Measurements from ENCODE around the gene CLEC17A. TPM values are rescaled to one million over a fixed set of nuclear protein-coding genes. Genes with fewer than 3 reads are reported as not detected.
A peak's percentile ranks its signal among the peaks of the same experiment; 100 is the strongest.

Gene CLEC17A
- total and polyA plus RNA-seq, 2 of the 8 experiments (the other 6 are each of a cell fraction or from before 2014, with no cell fraction given): not detected

DNA sequence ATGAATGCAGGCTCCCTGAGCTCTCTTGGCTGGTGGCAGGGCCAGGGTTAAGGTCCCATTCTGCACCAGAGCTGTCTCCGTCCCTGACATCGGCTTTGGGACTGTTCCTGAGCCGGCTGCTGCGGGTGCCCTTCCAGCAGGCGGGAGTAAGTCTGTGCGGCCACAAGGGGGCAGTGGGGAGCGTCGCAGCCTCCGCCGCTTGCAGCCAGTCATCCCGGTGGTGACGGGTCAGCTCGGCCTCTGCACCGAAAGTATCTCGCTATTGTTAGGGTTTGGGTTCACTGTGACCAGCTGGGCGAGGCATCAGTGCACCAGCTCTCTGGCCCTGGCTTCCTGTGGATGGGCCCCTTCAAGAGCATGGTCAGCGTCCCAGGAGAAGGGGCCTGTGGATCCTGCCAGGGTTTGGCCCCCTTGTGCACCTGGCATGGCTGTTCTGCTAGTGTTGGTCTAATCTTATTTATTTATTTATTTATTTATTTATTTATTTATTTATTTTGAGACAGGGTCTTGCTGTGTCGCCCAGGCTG, 26.2 kb upstream of the CLEC17A start:
- H3K9ac ChIP-seq (replicated peaks in 1 of 4; ENCODE audit: extremely low read depth in 1 of 4, low read depth in 3 of 4, low read length in 3 of 4): peak overlapping the region in 1 of 4 experiments; percentile 39; a peak in 1 of 7 replicates
- DNase-seq (ENCODE audit: low read depth in 1 of 2, low spot score in 2 of 2) (peak; percentile 81 to 90), FAIRE-seq (no peak)
- peaks cover 15% of the 10 kb centered on the region for H3K79me1 ChIP-seq (ENCODE audit: low read depth, low read length)
- H2BK5ac ChIP-seq (ENCODE audit: low read depth, low read length): no peak overlapping the region
- peaks cover 0 to 25% (median 19%) of the 10 kb centered on the region in 4 experiments; a peak in 6 of 7 replicates for H3K4me1 ChIP-seq (replicated peaks in 1 of 4; ENCODE audit: control insufficient read depth in 3 of 4, insufficient read depth in 4 of 4, low read length in 3 of 4)
- H3K79me2 ChIP-seq (ENCODE audit: control insufficient read depth in 1 of 2, insufficient read depth in 2 of 2, low read length in 2 of 2): peaks cover 0 to 28% of the 10 kb centered on the region in 2 experiments; a peak in 1 of 4 replicates
- no peak overlapping the region for H3K56ac ChIP-seq (replicated peaks; ENCODE audit: insufficient read length, low read depth, low read length)
- H3K23ac ChIP-seq (ENCODE audit: insufficient read length): no peak overlapping the region
- ChIA-PET CTCF (ENCODE audit: partially characterized antibody) (interaction anchor here (0.6 to 6.3 kb wide), 22 partner anchors 9 to 740 kb away, joined by 3 to 47 read pairs (median 3); partner anchors contain the start of genes GIPC1 and NDUFB7), POLR2A (ENCODE audit: partially characterized antibody) (interaction anchor here (0.9 to 1.8 kb wide), 6 partner anchors 8 to 39 kb away, joined by 3 to 8 read pairs (median 4); partner anchors contain the start of gene NDUFB7)
- no peak overlapping the region for H2AK5ac ChIP-seq (ENCODE audit: low read depth, low read length)
- no peak overlapping the region for H3K4ac ChIP-seq (replicated peaks; ENCODE audit: insufficient read length, low read depth, low read length)
- peak overlapping the region; percentile 12 for H4K5ac ChIP-seq (ENCODE audit: insufficient read length, low read depth, low read length)
- WGBS, 2 experiments (ENCODE audit: extremely low coverage in 1 of 2, insufficient coverage in 1 of 2, insufficient read length in 1 of 2, insufficient replicate concordance in 2 of 2, low coverage in 1 of 2, low lambda C conversion rate in 2 of 2, missing lambda C conversion rate in 1 of 2): 15% methylated on average over 18 of the region's 18 CpGs; no CpG with 5 or more reads in 1 of the 2 experiments
- H3K36me3 ChIP-seq (ENCODE audit: control insufficient read depth in 2 of 4, insufficient read depth in 4 of 4, low read length in 3 of 4): no peaks in the 10 kb centered on the region
- peak overlapping the region; percentile 66; the same call in 1 of the 2 replicates for H4K8ac ChIP-seq (ENCODE audit: extremely low read depth, insufficient read depth, low read length)
- H2AFZ ChIP-seq (ENCODE audit: low read length): no peak overlapping the region
- H4K91ac ChIP-seq (replicated peaks; ENCODE audit: insufficient read length, low read length): no peak overlapping the region
- H3K23me2 ChIP-seq (ENCODE audit: low read depth, low read length): no peaks in the 10 kb centered on the region
- H3K4me3 ChIP-seq (ENCODE audit: extremely low read depth in 1 of 4, insufficient read depth in 2 of 4, low read depth in 3 of 4, low read length in 4 of 4): no peak overlapping the region
- no peaks in the 10 kb centered on the region for H3K27me3 ChIP-seq (replicated peaks in 1 of 4; ENCODE audit: control insufficient read depth in 3 of 4, extremely low read depth in 1 of 4, insufficient read depth in 3 of 4, low read length in 3 of 4)
- no peak overlapping the region for H2BK20ac ChIP-seq (ENCODE audit: low read length)
- H3K14ac ChIP-seq (ENCODE audit: insufficient read length): no peak overlapping the region
- H3K27ac ChIP-seq (ENCODE audit: low read depth, low read length): no peak overlapping the region
- peak overlapping the region in 1 of 2 experiments; percentile 53; a peak in 2 of 4 replicates for H3K4me2 ChIP-seq (ENCODE audit: insufficient read depth in 1 of 2, low read depth in 2 of 2, low read length in 2 of 2)
- no peak overlapping the region for H2BK12ac ChIP-seq (ENCODE audit: low read depth, low read length)
- peaks cover 4 to 18% of the 10 kb centered on the region in 2 experiments for H4K20me1 ChIP-seq (replicated peaks in 1 of 2; ENCODE audit: control insufficient read depth in 1 of 2, insufficient read depth in 2 of 2, low read length in 2 of 2)
- no peak overlapping the region for H2BK15ac ChIP-seq (ENCODE audit: low read length)
- no peaks in the 10 kb centered on the region for H3K9me3 ChIP-seq (ENCODE audit: insufficient read depth in 2 of 2, low read depth in 1 of 2, low read length in 1 of 2)
- H3K18ac ChIP-seq (ENCODE audit: extremely low read depth, low read length): no peak overlapping the region
- no peak overlapping the region for H2BK120ac ChIP-seq (replicated peaks; ENCODE audit: low read depth, low read length)
- TF ChIP-seq EP300 (IDR thresholded peaks at IDR 0.05; ENCODE audit: borderline replicate concordance in 1 of 2, low read depth in 2 of 2, low read length in 2 of 2) (peak in 1 of 2 experiments; percentile 16; a peak in 1 of 3 replicates), SIX5 (IDR thresholded peaks at IDR 0.05; ENCODE audit: low read depth, low read length) (no peak), TAF7 (optimal IDR thresholded peaks at IDR 0.05; ENCODE audit: borderline replicate concordance, low read depth, low read length) (no peak), GABPA (IDR thresholded peaks at IDR 0.05; ENCODE audit: borderline replicate concordance, insufficient read depth, low read length) (peak; percentile 64; the same call in 1 of the 2 replicates), RAD21 (IDR thresholded peaks at IDR 0.05 in 1 of 2, conservative IDR thresholded peaks at IDR 0.05 in 1 of 2; ENCODE audit: low read depth in 2 of 2, low read length in 2 of 2) (peak; percentile 60 to 72), TEAD4 (IDR thresholded peaks at IDR 0.05; ENCODE audit: low read depth, low read length) (no peak), MAFK (IDR thresholded peaks at IDR 0.05; ENCODE audit: low read depth, low read length) (0 out of 2 replicates have a peak, but pooled peaks have one; percentile 6), SAP30 (IDR thresholded peaks at IDR 0.05; ENCODE audit: insufficient read depth, insufficient replicate concordance, low read length) (no peak), SP1 (IDR thresholded peaks at IDR 0.05; ENCODE audit: low read depth, low read length) (0 out of 2 replicates have a peak, but pooled peaks have one; percentile 17), SIN3A (conservative IDR thresholded peaks at IDR 0.05 in 1 of 2, IDR thresholded peaks at IDR 0.05 in 1 of 2; ENCODE audit: low read depth in 1 of 2, low read length in 2 of 2) (peak in 1 of 2 experiments; percentile 73; a peak in 2 of 4 replicates), TAF1 (IDR thresholded peaks at IDR 0.05; ENCODE audit: low read depth, low read length) (peak; percentile 49; the same call in 1 of the 2 replicates)
